MM.1S (cell line): ENCODE data around the gene PTPRN2.

Source experiments
- CTCF ChIP-seq: fragments of 300-600 bp; sonication (generic); IDR thresholded peaks from 2 replicates; pipeline ENCODE4 v1.5.1; 2016; ENCODE audit warnings: antibody characterized with exemption, low read length, mixed read lengths
- EZH2 ChIP-seq: fragments of 300-600 bp; sonication (generic); optimal IDR thresholded peaks from 2 replicates; pipeline ENCODE3; 2017; ENCODE audit warnings: low read depth, mild to moderate bottlenecking, antibody characterized with exemption, low read length, mixed read lengths

GRCh38 chr7:158027646-158028045 lies 560.0 kb downstream of the PTPRN2 start:
- TF ChIP-seq CTCF (no peak), EZH2 (no peak)
